ENCODE data around the gene TUG1. TPM values are rescaled to one million over a fixed set of nuclear protein-coding genes. Genes with fewer than 3 reads are reported as not detected.

TUG1 gene
- total RNA-seq (2013; cell fraction: nucleolus; rRNA removed): 171 and 179 TPM in 2 replicates
- total RNA-seq (2014; rRNA removed): 52.4 and 57.3 TPM in 2 replicates
- total RNA-seq (2014; rRNA removed; fragmentation: Illumina TruSeq; extraction: Trizol): 58.6 and 62.4 TPM in 2 replicates
- 55.8 and 57.4 TPM in 2 replicates for total RNA-seq (2021)
- 32.5 TPM for polyA plus RNA-seq (2011; ENCODE audit: low read depth)
- 116 and 137 TPM in 2 replicates for polyA plus RNA-seq (2011; rRNA removed)
- 49.1 and 63.3 TPM in 2 replicates for polyA plus RNA-seq (2011; cell fraction: cytosol; rRNA removed)
- 281 and 327 TPM in 2 replicates for polyA plus RNA-seq (2011; cell fraction: nucleus; rRNA removed)
- 37.3 and 44.8 TPM in 2 replicates for polyA plus RNA-seq (2012)
- polyA plus RNA-seq (2014; fragmentation: Illumina TruSeq; extraction: Trizol): 111 and 156 TPM in 2 replicates
- polyA plus RNA-seq (2014; fragmentation: Nextera tagmentation; extraction: Ambion mirVana): 10 to 100 TPM; 21.6 to 23.4 TPM
- 56.4 and 65.6 TPM in 2 replicates for polyA plus RNA-seq (2014; rRNA removed)
- 10 to 100 TPM; 19.3 to 21.7 TPM for polyA plus RNA-seq (2016; fragmentation: Nextera tagmentation; extraction: Ambion mirVana)
- polyA minus RNA-seq (2011; rRNA and poly(A)+ RNA removed): 71.5 and 87.8 TPM in 2 replicates
- 10.4 and 14.5 TPM in 2 replicates for polyA minus RNA-seq (2011; cell fraction: cytosol; rRNA and poly(A)+ RNA removed)
- 90.8 and 92.6 TPM in 2 replicates for polyA minus RNA-seq (2011; cell fraction: nucleus; rRNA and poly(A)+ RNA removed)
- Bru-seq, nascent RNA: percentile 95 among the genes with signal in this experiment
- BruChase-seq, experiment 1, labeled RNA remaining after a 6-hour chase: percentile 98 among the genes with signal in this experiment
- BruChase-seq, experiment 2, labeled RNA remaining after a 2-hour chase: percentile 98 among the genes with signal in this experiment
- long read RNA-seq, experiment 1, partial matches to known transcripts: 0 of 5 reads
- long read RNA-seq, experiment 1, other reads (novel, unspliced or antisense): 4 of 5 reads
- long read RNA-seq, experiment 2, full-length matches to known transcripts: 15 of 41 reads
- long read RNA-seq, experiment 2, partial matches to known transcripts: 6 of 41 reads
- long read RNA-seq, experiment 2, other reads (novel, unspliced or antisense): 20 of 41 reads

GRCh38 chr22:30968924-30969531 is at the start of gene TUG1:
TUG1 (plus strand) TSS chr22:30969265.
- in situ Hi-C loops (cut with MboI): loop anchor here (5.0 kb wide), 1 partner anchor 113 kb away; the partner anchor contains the start of gene SMTN
- TF ChIP-seq USF1 (IDR thresholded peaks at IDR 0.05; ENCODE audit: borderline replicate concordance, extremely low read length, insufficient read depth, low read depth, low read length): peak; percentile 99
- TF ChIP-seq IRF4 (IDR thresholded peaks at IDR 0.05; ENCODE audit: low read depth, low read length): no peak
- TF ChIP-seq ZNF592 (IDR thresholded peaks at IDR 0.05): 0 out of 2 replicates have a peak, but pooled peaks have one; percentile 31
- no peak for TF ChIP-seq HDAC2 (IDR thresholded peaks at IDR 0.05)
- TF ChIP-seq ZZZ3 (IDR thresholded peaks at IDR 0.05; ENCODE audit: control insufficient read depth, insufficient read length, low read depth): no peak
- no peak for TF ChIP-seq ATF2 (IDR thresholded peaks at IDR 0.05; ENCODE audit: low read length)
- no peak for TF ChIP-seq IRF5 (IDR thresholded peaks at IDR 0.05; ENCODE audit: borderline replicate concordance)
- no peak for TF ChIP-seq PAX8 (IDR thresholded peaks at IDR 0.05)

More at GRCh38 chr22:30968924-30969531, at the start of gene TUG1:
- SMC1A ChIA-PET (ENCODE audit: uncharacterized antibody, unreplicated experiment): interaction anchor here (0.6 to 1.9 kb wide), 6 partner anchors 19 to 1665 kb away, joined by 3 to 8 read pairs (median 4); partner anchors contain the start of gene SMTN
- intact Hi-C loops (cut with micrococcal nuclease; ENCODE audit: unreplicated experiment): no loop called here
- DNase-seq (ENCODE audit: low read depth, low spot score) (peak; percentile 90), ATAC-seq (peak; percentile 93), FAIRE-seq (peak; percentile 92)
- Histone ChIP-seq H3K36me3 (ENCODE audit: control insufficient read depth in 2 of 2, insufficient read depth in 2 of 2, low read length in 1 of 2) (peaks cover 3 to 23% of the 10 kb centered on the region in 2 experiments), H4K20me1 (ENCODE audit: control insufficient read depth, insufficient read depth) (no peaks in the 10 kb centered on the region; the same call in 1 of the 2 replicates), H3K79me2 (ENCODE audit: control insufficient read depth, insufficient read depth, low read length) (peaks cover 44% of the 10 kb centered on the region), H3K27me3 (replicated peaks in 1 of 2; ENCODE audit: control insufficient read depth in 2 of 2, insufficient read depth in 2 of 2, low read length in 1 of 2) (no peaks in the 10 kb centered on the region), H3K9ac (ENCODE audit: control insufficient read depth, insufficient read depth, low read length) (peak within 1 kb of the TSS; percentile 77), H2AFZ (ENCODE audit: control insufficient read depth, low read depth, low read length) (peak within 1 kb of the TSS; percentile 83), H3K9me3 (replicated peaks; ENCODE audit: control insufficient read depth, insufficient read depth, low read length) (peaks cover 39% of the 10 kb centered on the region), H3K4me2 (ENCODE audit: control insufficient read depth, insufficient read depth) (peak within 1 kb of the TSS; percentile 85), H3K27ac (ENCODE audit: control insufficient read depth, insufficient read depth) (peak within 1 kb of the TSS; percentile 93), H3K4me3 (peak within 1 kb of the TSS; percentile 82), H3K4me1 (ENCODE audit: control insufficient read depth, insufficient read depth, low read length) (peaks cover 10% of the 10 kb centered on the region)
- RAD21 ChIA-PET (ENCODE audit: unreplicated experiment): interaction anchor here (1.0 to 3.2 kb wide), 6 partner anchors 10 to 214 kb away, joined by 4 to 22 read pairs (median 5); partner anchors contain the start of gene SMTN
- no TSS peak for BruUV-seq (replicated peaks)
- CTCF ChIA-PET: interaction anchor here (0.6 to 5.5 kb wide), 9 partner anchors 10 to 376 kb away, joined by 3 to 46 read pairs (median 3); no protein-coding TSS in a partner anchor
- WGBS (ENCODE audit: insufficient coverage, insufficient replicate concordance, low lambda C conversion rate, missing lambda C conversion rate): under 1% methylated on average over 43 of the region's 67 CpGs
- POLR2A ChIA-PET: interaction anchor here (0.5 to 1.8 kb wide), 15 partner anchors 8 to 363 kb away, joined by 3 to 7 read pairs (median 4); partner anchors contain the start of genes LIMK2, RNF185 and SLC35E4
